Naive thymus-derived CD4-positive, alpha-beta T cell (primary cell): ENCODE data around the gene KRTAP5-3. TPM values are rescaled to one million over a fixed set of nuclear protein-coding genes. Genes with fewer than 3 reads are reported as not detected.
A peak's percentile ranks its signal among the peaks of the same experiment; 100 is the strongest.

Source experiments
- ATAC-seq: fragments of 150-1000 bp; cut with Tn5 transposase; 2 replicates; pipeline ENCODE4 v1.10.0; 2021; ENCODE audit warnings: mild to moderate bottlenecking, moderate library complexity
- CTCF ChIA-PET: fragments of 350-600 bp; sonication (Branson Sonifier 250); formaldehyde crosslinking; loops from one replicate; lab custom pipeline; 2021; ENCODE audit warnings: antibody characterized with exemption; lab: Charles Lee
- POLR2A ChIA-PET: fragments of 350-600 bp; sonication (Branson Sonifier 250); formaldehyde crosslinking; loops from one replicate; lab custom pipeline; 2021; ENCODE audit warnings: antibody characterized with exemption, inconsistent platforms; lab: Charles Lee
- DNase-seq, 9 donors: peaks; one replicate each; pipeline versions ENCODE4 v3.0.0 to v3.0.0-alpha.2; 2020 to 2022; ENCODE audit warnings: mixed read lengths in 1 of 9
- H3K27ac ChIP-seq: one replicate; pipeline ENCODE4 v1.7.0; 2013; ENCODE audit warnings: mild to moderate bottlenecking, low read depth, low read length, moderate library complexity
- H3K27me3 ChIP-seq, 2 donors: one replicate each; pipeline ENCODE4 v1.7.0; 2013; ENCODE audit warnings: low read length in 2 of 2, mild to moderate bottlenecking in 2 of 2, moderate library complexity in 2 of 2; ENCODE audit not compliant: control insufficient read depth in 2 of 2, insufficient read depth in 2 of 2
- H3K36me3 ChIP-seq, 3 experiments: 1 replicate in 2 of 3; 2 replicates in 1 of 3; pipeline ENCODE4 v1.7.0; 2013; ENCODE audit warnings: low read length in 3 of 3, mild to moderate bottlenecking in 3 of 3, moderate library complexity in 1 of 3; ENCODE audit not compliant: insufficient read depth in 3 of 3, control insufficient read depth in 2 of 3
- H3K4me1 ChIP-seq, 2 donors: one replicate each; pipeline ENCODE4 v1.7.0; 2013; ENCODE audit warnings: low read length in 2 of 2, mild to moderate bottlenecking in 2 of 2, moderate library complexity in 1 of 2; ENCODE audit not compliant: control insufficient read depth in 2 of 2, insufficient read depth in 2 of 2
- H3K4me3 ChIP-seq: 2 replicates; pipeline ENCODE4 v1.7.0; 2013; ENCODE audit warnings: mild to moderate bottlenecking, low read length
- H3K9me3 ChIP-seq, 3 experiments: 1 replicate in 2 of 3; 2 replicates in 1 of 3; pipeline ENCODE4 v1.7.0; 2013; ENCODE audit warnings: low read length in 3 of 3; ENCODE audit not compliant: control insufficient read depth in 2 of 3
- H3K27ac Mint-ChIP-seq, 9 donors: one replicate each; pipeline ENCODE4 v1.8.0; 2020 to 2022; ENCODE audit warnings: mixed read lengths in 9 of 9, mild to moderate bottlenecking in 8 of 9, moderate library complexity in 5 of 9, inconsistent platforms in 2 of 9
- H3K27me3 Mint-ChIP-seq, 5 donors: one replicate each; pipeline ENCODE4 v1.8.0; 2021 to 2022; ENCODE audit warnings: mixed read lengths in 5 of 5, mild to moderate bottlenecking in 1 of 5
- H3K36me3 Mint-ChIP-seq, 5 donors: one replicate each; pipeline ENCODE4 v1.8.0; 2020 to 2022; ENCODE audit warnings: mixed read lengths in 5 of 5, mild to moderate bottlenecking in 3 of 5, inconsistent platforms in 1 of 5
- H3K4me1 Mint-ChIP-seq, 7 donors: one replicate each; pipeline ENCODE4 v1.8.0; 2020 to 2022; ENCODE audit warnings: mixed read lengths in 7 of 7, mild to moderate bottlenecking in 3 of 7, inconsistent platforms in 1 of 7
- H3K4me3 Mint-ChIP-seq, 10 donors: one replicate each; pipeline ENCODE4 v1.8.0; 2020 to 2022; ENCODE audit warnings: mild to moderate bottlenecking in 10 of 10, mixed read lengths in 10 of 10, moderate library complexity in 6 of 10, inconsistent platforms in 2 of 10
- H3K9me3 Mint-ChIP-seq, 11 donors: one replicate each; pipeline ENCODE4 v1.8.0; 2020 to 2022; ENCODE audit warnings: mixed read lengths in 11 of 11, mild to moderate bottlenecking in 4 of 11, inconsistent platforms in 1 of 11, moderate library complexity in 1 of 11
- intact Hi-C, 2 donors: fragments of 100-400 bp; cut with micrococcal nuclease; formaldehyde crosslinking; loops; one replicate each; pipeline ENCODE4 v1.15.1; 2023
- polyA plus RNA-seq, 2 donors: library from polyadenylated mRNA; unstranded; fragments of 300-500 nt; fragmentation: Illumina TruSeq; gene quantifications; one replicate each; pipeline ENCODE4 v1.2.3, GENCODE V29; 2021
- total RNA-seq, 6 experiments: library from RNA in 5 of 6; stranded (reverse) in 5 of 6; gene quantifications; 1 replicate in 5 of 6; 2 replicates in 1 of 6; pipeline ENCODE4 v1.2.3 and lab custom pipeline; 2021 to 2026

Gene KRTAP5-3
- total and polyA plus RNA-seq, 7 experiments from 2014 or later: not detected

DNA sequence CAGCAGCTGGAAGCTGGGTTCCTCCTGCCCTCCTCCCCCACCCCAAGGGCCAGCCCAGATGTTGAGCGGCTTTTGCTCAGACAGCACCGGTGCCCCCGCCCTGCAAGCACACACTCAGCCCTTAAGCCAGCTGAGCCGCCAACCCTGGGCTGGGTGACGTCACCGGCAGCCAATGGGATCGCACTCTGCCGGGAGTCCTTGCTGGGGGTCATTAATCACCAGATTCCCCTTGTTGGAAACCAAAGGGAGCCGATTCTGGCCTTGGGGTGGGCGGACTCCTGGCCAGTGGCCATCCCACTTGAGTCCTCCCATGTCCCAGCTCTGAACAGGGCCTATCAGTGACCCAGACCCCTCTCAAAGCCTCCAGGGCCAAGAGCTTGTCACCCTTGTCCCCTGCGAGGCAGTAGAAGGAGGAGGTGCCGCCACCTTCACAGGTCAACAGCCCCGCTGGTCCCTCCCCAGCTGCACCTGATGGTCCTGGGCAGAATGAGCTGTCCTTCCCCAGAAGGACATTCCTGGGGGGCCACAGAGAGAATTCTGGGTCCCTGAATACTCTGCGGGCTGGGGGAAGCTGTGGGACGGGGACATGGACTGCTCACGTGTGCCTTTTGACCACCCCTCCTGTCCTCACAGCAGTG, 43.6 kb downstream of the KRTAP5-3 start:
- Mint-ChIP-seq H3K9me3 (no peaks in the 10 kb centered on the region), H3K27ac (peak overlapping the region in 1 of 9 donors; percentile 48), H3K4me3 (no peak overlapping the region), H3K27me3 (peaks cover 0 to 2% (median 0%) of the 10 kb centered on the region in 5 donors), H3K36me3 (peaks cover 0 to 4% (median 0%) of the 10 kb centered on the region in 5 donors), H3K4me1 (peaks cover 0 to 10% (median 5%) of the 10 kb centered on the region in 7 donors)
- Histone ChIP-seq H3K4me1 (peaks cover 0 to 13% of the 10 kb centered on the region in 2 donors), H3K4me3 (no peak overlapping the region), H3K27ac (no peak overlapping the region), H3K9me3 (no peaks in the 10 kb centered on the region), H3K27me3 (no peaks in the 10 kb centered on the region), H3K36me3 (peaks cover 0 to 33% (median 0%) of the 10 kb centered on the region in 3 experiments)
- CTCF ChIA-PET: interaction anchor here (2.0 kb wide), 1 partner anchor 9 kb away, joined by 9 read pairs; no protein-coding TSS in a partner anchor
- DNase-seq (no peak), ATAC-seq (peak; percentile 6)
- intact Hi-C loops: no loop called here
- POLR2A ChIA-PET: interaction anchor here (0.6 to 1.9 kb wide), 2 partner anchors 27 to 752 kb away, joined by 3 to 6 read pairs; no protein-coding TSS in a partner anchor

DNA sequence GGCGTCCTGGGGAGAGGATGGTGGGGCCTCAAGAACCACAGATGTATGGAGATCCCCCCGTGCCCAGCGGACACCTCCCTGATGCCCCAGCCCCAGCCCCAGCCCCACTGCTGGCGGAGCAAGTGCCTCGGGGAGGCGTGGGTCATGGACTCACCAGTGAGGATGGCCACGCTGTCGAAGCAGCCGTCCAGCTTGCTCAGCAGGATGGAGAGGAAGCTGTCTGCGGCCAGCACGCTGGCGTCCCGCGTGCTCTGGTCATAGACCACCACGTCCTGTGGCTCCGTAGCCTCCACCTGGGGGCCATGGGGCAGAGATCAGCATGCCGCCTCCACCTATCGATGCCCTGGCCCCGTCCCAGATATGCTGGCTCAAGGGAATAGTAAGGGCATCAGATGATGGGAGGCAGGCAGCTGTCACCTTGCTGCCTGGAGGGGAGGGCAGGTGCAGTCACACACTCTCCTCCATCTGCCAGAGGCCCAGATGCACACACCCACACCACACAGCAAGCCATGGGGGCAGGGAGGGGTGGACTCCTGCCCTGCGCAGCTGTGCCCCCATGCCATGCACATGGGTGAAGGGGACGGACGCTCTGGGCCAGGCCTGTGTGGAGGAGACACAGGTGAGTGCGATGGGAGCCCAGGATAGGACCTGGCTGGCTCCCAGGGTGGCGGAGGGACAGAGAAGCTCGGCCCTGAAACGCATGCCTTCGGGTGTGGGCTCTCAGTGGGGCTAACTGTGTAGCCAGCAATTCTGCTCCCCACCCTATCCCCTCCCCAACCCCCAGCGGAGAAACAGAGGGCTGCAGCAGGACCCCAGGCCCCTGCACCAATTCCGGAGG, 44.3 kb downstream of the KRTAP5-3 start:
- ATAC-seq: no peak
- Mint-ChIP-seq H3K4me1 (peaks cover 0 to 5% (median 0%) of the 10 kb centered on the region in 7 donors), H3K27me3 (no peaks in the 10 kb centered on the region), H3K4me3 (no peak overlapping the region), H3K36me3 (peaks cover 0 to 4% (median 0%) of the 10 kb centered on the region in 5 donors), H3K9me3 (no peaks in the 10 kb centered on the region), H3K27ac (no peak overlapping the region)
- peak in 1 of 9 donors; percentile 11 for DNase-seq
- ChIA-PET POLR2A (interaction anchor here (0.6 to 0.9 kb wide), 2 partner anchors 10 to 751 kb away, joined by 3 read pairs; no protein-coding TSS in a partner anchor), CTCF (interaction anchor here (2.0 kb wide), 1 partner anchor 10 kb away, joined by 9 read pairs; no protein-coding TSS in a partner anchor)
- H3K36me3 ChIP-seq: peaks cover 0 to 33% (median 0%) of the 10 kb centered on the region in 3 experiments
- no peaks in the 10 kb centered on the region for H3K27me3 ChIP-seq
- intact Hi-C loops: no loop called here
- no peak overlapping the region for H3K4me3 ChIP-seq
- no peak overlapping the region for H3K27ac ChIP-seq
- peaks cover 0 to 13% of the 10 kb centered on the region in 2 donors for H3K4me1 ChIP-seq
- H3K9me3 ChIP-seq: no peaks in the 10 kb centered on the region

DNA sequence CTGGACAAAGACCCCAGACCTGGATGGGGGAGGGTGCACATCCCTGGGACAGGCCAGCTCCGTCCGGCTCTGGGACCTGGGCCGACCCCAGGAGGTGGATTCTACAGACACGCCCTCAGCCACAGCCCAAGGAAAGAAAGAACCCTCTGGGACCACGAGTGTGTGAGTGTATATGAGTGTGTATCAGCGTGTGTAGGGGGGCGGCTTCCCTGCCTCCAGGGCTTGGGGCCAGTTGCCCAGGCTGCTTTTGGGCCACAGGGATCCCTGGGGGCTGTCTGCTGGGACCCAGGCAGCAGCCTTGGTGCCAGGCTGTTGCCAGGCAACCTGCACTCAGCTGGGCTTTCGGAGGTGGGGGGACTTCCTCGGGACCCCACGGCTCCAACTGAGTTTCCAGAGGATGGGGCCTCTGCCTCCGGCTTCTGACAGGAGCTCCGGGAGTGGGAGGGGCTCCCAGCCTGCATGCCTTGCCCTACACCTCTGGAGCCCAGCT, 45.1 kb downstream of the KRTAP5-3 start:
- DNase-seq: no peak
- Mint-ChIP-seq H3K4me3 (no peak overlapping the region), H3K9me3 (no peaks in the 10 kb centered on the region), H3K4me1 (peaks cover 0 to 5% (median 0%) of the 10 kb centered on the region in 7 donors), H3K36me3 (peaks cover 0 to 4% (median 0%) of the 10 kb centered on the region in 5 donors), H3K27ac (no peak overlapping the region), H3K27me3 (no peaks in the 10 kb centered on the region)
- H3K4me3 ChIP-seq: no peak overlapping the region
- intact Hi-C loops: no loop called here
- no peaks in the 10 kb centered on the region for H3K9me3 ChIP-seq
- H3K4me1 ChIP-seq: peaks cover 0 to 7% of the 10 kb centered on the region in 2 donors
- peaks cover 0 to 39% (median 0%) of the 10 kb centered on the region in 3 experiments for H3K36me3 ChIP-seq
- ChIA-PET CTCF (no interaction called here), POLR2A (interaction anchor here (0.9 kb wide), 1 partner anchor 10 kb away, joined by 3 read pairs; no protein-coding TSS in a partner anchor)
- no peak for ATAC-seq
- no peak overlapping the region for H3K27ac ChIP-seq
- H3K27me3 ChIP-seq: no peaks in the 10 kb centered on the region

DNA sequence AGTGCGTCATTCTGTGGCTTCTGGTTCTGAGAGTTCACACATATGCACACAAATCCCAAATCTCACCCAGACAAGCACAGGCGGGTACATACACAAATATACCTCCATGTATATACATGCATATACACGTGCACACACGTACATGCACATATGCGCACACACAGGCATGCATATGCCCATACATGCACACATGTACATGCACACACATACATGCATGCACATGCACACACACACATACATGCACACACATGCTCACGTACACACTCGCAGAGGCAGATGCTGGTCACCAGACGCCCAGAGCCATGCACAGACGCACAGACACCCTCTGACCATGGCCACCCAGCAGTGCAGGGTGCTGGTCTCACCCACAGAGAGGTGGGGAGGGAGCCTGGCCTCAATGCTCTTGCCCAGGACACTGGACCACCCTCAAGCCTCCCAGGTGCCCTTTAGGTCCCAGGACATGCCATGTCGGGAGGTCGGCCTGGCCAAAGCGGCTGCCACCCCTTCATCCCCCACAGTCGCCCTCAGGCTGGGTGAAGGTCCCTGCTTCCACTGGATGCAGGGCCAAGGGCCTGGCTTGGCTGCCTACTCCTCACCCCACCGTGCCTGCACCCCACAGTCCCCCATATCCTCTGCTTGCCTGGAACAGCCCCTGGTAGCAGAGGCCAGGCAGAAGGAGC, 45.7 kb downstream of the KRTAP5-3 start:
- DNase-seq (no peak), ATAC-seq (no peak)
- H3K4me3 Mint-ChIP-seq: no peak overlapping the region
- peaks cover 0 to 1% of the 10 kb centered on the region in 2 donors for H3K4me1 ChIP-seq
- no peak overlapping the region for H3K27ac ChIP-seq
- no peak overlapping the region for H3K27ac Mint-ChIP-seq
- peaks cover 0 to 5% (median 0%) of the 10 kb centered on the region in 7 donors for H3K4me1 Mint-ChIP-seq
- H3K27me3 Mint-ChIP-seq: no peaks in the 10 kb centered on the region
- POLR2A ChIA-PET: interaction anchor here (0.9 kb wide), 1 partner anchor 11 kb away, joined by 3 read pairs; no protein-coding TSS in a partner anchor
- no peaks in the 10 kb centered on the region for H3K9me3 ChIP-seq
- H3K27me3 ChIP-seq: no peaks in the 10 kb centered on the region
- H3K4me3 ChIP-seq: no peak overlapping the region
- intact Hi-C loops: no loop called here
- H3K36me3 Mint-ChIP-seq: peaks cover 0 to 4% (median 0%) of the 10 kb centered on the region in 5 donors
- CTCF ChIA-PET: no interaction called here
- H3K9me3 Mint-ChIP-seq: no peaks in the 10 kb centered on the region
- H3K36me3 ChIP-seq: peaks cover 0 to 43% (median 0%) of the 10 kb centered on the region in 3 experiments

- POLR2A ChIA-PET: no interaction called here
- intact Hi-C loops: no loop called here
- no peaks in the 10 kb centered on the region for H3K27me3 ChIP-seq
- no peak overlapping the region for H3K4me3 ChIP-seq
- CTCF ChIA-PET: no interaction called here
- Mint-ChIP-seq H3K9me3 (no peaks in the 10 kb centered on the region), H3K27ac (no peak overlapping the region), H3K36me3 (peaks cover 0 to 4% (median 0%) of the 10 kb centered on the region in 5 donors), H3K4me3 (no peak overlapping the region), H3K27me3 (no peaks in the 10 kb centered on the region), H3K4me1 (peaks cover 0 to 3% (median 0%) of the 10 kb centered on the region in 7 donors)
- no peaks in the 10 kb centered on the region for H3K4me1 ChIP-seq
- DNase-seq: no peak
- no peaks in the 10 kb centered on the region for H3K9me3 ChIP-seq
- H3K36me3 ChIP-seq: peaks cover 0 to 46% (median 0%) of the 10 kb centered on the region in 3 experiments
- no peak overlapping the region for H3K27ac ChIP-seq
- no peak for ATAC-seq
Observed at GRCh38 chr11:1561955-1562354, 46.3 kb downstream of the KRTAP5-3 start.

DNA sequence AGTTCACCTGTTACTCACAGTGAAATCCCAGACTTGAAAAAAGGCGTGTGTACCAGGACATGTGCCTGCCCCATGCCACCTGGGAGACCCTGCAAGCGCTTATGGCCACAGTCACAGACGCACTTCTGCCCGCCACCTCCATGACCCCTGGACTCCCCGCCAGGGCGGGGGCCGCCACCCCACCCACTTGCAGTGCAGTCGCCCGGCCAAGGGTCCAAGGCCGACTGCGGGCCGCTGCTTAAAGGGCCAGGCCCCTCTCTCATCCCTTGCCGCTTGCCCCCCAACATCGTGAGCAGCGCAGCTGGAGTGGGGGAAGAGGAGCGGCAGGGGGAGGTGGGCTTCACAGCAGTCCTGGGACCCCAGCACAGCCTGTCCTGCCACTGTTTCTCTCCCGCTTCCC, 47.0 kb downstream of the KRTAP5-3 start:
- CTCF ChIA-PET: no interaction called here
- no peak for DNase-seq
- no peak overlapping the region for H3K27ac Mint-ChIP-seq

More for the DNA sequence above, 47.0 kb downstream of the KRTAP5-3 start:
- Histone ChIP-seq H3K36me3 (peaks cover 0 to 46% (median 0%) of the 10 kb centered on the region in 3 experiments), H3K27ac (no peak overlapping the region), H3K4me3 (no peak overlapping the region), H3K4me1 (no peaks in the 10 kb centered on the region), H3K27me3 (no peaks in the 10 kb centered on the region), H3K9me3 (no peaks in the 10 kb centered on the region)
- POLR2A ChIA-PET: no interaction called here
- intact Hi-C loops: no loop called here
- ATAC-seq: no peak
- Mint-ChIP-seq H3K9me3 (no peaks in the 10 kb centered on the region), H3K27me3 (no peaks in the 10 kb centered on the region), H3K36me3 (peaks cover 0 to 4% (median 0%) of the 10 kb centered on the region in 5 donors), H3K4me1 (peaks cover 0 to 3% (median 0%) of the 10 kb centered on the region in 7 donors), H3K4me3 (no peak overlapping the region)
